ENCODE results near the gene COL5A1. TPM values are rescaled to one million over a fixed set of nuclear protein-coding genes. Genes with fewer than 3 reads are reported as not detected.

The COL5A1 gene
- total RNA-seq, 1 donor from 2014 or later: 13.9 TPM

DNA sequence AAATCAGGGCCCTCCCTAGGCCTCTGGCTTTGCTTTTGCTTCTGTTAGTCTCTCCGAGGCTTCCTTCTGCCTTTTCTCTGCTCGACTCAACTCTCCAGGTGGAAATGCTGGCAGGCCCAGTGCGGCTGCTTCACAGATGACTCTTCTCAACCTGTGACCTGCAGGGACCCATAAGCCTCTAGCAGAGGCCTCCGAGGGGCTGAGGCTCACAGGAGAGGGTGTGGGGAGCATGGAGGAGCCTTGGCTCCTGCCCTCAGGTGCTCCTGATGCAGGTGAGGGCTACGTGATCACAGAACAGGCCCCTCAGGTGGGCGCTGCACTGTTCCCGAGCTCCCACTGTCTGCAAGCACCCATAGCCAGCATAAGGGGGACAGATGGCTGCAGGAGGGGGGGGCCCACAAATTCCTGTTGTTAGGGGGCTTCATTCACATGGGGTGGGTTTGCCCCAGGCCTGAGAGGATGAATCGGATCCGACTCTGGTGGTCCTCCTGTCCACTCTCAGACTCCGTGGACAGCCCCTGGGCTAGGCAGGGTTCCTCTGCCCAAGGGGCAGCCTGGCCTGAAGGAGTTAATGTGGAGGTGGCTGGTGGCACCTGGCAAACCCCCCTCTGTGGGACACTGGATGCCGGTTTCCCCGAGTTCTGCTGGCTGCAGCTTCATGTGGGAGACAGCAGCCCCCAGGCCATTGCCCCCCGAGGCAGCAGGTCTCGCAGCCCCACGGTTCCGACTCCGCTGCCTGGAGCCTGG is 228.1 kb downstream of the COL5A1 start:
- peaks cover 9% of the 10 kb centered on the region for H3K27me3 ChIP-seq (ENCODE audit: low read depth)
- no peak overlapping the region for H3K27ac ChIP-seq (replicated peaks)
- intact Hi-C loops (cut with micrococcal nuclease): no loop called here
- H3K4me3 ChIP-seq: no peak overlapping the region
- H3K4me1 ChIP-seq: peaks cover 18% of the 10 kb centered on the region
- DNase-seq: no peak
- TF ChIP-seq, protein P1, sequence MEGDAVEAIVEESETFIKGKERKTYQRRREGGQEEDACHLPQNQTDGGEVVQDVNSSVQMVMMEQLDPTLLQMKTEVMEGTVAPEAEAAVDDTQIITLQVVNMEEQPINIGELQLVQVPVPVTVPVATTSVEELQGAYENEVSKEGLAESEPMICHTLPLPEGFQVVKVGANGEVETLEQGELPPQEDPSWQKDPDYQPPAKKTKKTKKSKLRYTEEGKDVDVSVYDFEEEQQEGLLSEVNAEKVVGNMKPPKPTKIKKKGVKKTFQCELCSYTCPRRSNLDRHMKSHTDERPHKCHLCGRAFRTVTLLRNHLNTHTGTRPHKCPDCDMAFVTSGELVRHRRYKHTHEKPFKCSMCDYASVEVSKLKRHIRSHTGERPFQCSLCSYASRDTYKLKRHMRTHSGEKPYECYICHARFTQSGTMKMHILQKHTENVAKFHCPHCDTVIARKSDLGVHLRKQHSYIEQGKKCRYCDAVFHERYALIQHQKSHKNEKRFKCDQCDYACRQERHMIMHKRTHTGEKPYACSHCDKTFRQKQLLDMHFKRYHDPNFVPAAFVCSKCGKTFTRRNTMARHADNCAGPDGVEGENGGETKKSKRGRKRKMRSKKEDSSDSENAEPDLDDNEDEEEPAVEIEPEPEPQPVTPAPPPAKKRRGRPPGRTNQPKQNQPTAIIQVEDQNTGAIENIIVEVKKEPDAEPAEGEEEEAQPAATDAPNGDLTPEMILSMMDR (IDR thresholded peaks at IDR 0.05; ENCODE audit: borderline replicate concordance): no peak
- peaks cover 9% of the 10 kb centered on the region for H3K9me3 ChIP-seq (replicated peaks)
- no peaks in the 10 kb centered on the region for H3K36me3 ChIP-seq

DNA sequence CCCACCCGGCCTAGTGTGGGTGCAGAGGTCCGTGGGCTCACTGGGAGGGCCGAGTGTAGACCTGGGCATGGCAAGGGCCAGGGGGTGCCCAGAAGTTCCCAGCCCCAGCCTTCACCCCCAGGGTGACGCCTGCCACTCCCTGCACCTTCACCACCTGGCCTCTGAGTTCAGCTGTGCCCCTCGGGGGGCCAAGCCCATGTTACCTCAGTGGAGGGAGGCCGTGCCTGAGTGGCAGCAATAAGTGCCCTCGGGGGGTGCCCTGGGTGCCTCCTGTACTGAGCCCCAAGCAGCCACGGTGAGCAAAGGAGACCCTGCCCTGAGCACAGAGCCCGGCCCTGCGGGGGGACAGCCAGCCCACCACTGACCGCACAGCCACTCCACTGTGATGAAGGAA is 228.7 kb downstream of the COL5A1 start:
- intact Hi-C loops (cut with micrococcal nuclease): no loop called here
- no peak overlapping the region for H3K4me3 ChIP-seq
- H3K4me1 ChIP-seq: peaks cover 17% of the 10 kb centered on the region
- TF ChIP-seq, protein P1 (IDR thresholded peaks at IDR 0.05; ENCODE audit: borderline replicate concordance): no peak
- no peak for DNase-seq
- H3K27me3 ChIP-seq (ENCODE audit: low read depth): peaks cover 9% of the 10 kb centered on the region
- H3K36me3 ChIP-seq: no peaks in the 10 kb centered on the region
- H3K9me3 ChIP-seq (replicated peaks): peaks cover 9% of the 10 kb centered on the region
- H3K27ac ChIP-seq (replicated peaks): no peak overlapping the region

DNA sequence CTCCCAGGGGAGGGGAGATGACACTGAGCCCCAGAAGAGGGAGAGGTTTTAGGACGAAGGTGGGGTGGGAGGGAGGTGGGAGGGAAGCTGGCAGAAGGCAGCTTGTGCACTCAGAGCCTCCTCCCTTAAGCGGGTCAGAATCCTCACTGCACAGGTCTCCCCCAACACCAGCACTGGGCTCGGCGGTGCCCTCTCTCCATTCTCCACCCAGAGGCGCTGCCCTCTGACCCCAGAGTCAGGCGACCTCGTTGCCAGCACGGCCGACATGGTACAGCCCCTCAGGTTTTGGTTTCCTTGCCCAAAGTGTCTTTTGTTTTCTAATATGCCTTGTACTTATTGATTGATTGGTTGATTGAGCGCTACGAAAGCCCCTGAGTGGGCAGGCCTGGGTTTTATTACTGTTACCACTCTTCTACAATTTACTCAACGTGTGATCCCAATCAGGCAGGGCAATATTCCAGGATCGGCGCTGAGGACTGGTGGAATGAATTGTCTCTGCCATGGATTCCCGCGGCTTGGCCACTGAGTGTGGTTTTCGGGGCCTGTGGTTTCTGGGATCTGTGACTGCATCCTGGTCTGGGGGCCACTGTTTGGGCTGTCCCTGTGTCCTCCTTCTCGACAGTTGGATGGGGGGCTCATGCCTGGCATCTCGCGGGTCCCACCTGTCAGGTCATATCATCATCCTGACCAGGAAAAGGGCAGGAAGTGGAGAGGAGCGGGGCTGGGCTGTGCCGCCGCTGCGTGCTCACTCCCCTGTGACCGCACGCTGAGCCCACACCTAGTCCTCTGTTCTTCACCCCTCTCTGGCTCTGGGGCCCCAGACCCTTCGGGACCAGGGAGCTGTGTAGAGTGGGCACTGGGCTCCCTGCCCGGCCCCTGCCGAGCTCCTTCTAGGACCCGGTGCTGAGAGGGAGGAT is 229.4 kb downstream of the COL5A1 start:
- Histone ChIP-seq H3K4me1 (peaks cover 17% of the 10 kb centered on the region), H3K27ac (replicated peaks) (peak overlapping the region; percentile 30), H3K9me3 (replicated peaks) (peaks cover 9% of the 10 kb centered on the region), H3K36me3 (no peaks in the 10 kb centered on the region), H3K4me3 (no peak overlapping the region), H3K27me3 (ENCODE audit: low read depth) (peaks cover 9% of the 10 kb centered on the region)
- TF ChIP-seq, protein P1 (IDR thresholded peaks at IDR 0.05; ENCODE audit: borderline replicate concordance): no peak
- intact Hi-C loops (cut with micrococcal nuclease): no loop called here
- no peak for DNase-seq

DNA sequence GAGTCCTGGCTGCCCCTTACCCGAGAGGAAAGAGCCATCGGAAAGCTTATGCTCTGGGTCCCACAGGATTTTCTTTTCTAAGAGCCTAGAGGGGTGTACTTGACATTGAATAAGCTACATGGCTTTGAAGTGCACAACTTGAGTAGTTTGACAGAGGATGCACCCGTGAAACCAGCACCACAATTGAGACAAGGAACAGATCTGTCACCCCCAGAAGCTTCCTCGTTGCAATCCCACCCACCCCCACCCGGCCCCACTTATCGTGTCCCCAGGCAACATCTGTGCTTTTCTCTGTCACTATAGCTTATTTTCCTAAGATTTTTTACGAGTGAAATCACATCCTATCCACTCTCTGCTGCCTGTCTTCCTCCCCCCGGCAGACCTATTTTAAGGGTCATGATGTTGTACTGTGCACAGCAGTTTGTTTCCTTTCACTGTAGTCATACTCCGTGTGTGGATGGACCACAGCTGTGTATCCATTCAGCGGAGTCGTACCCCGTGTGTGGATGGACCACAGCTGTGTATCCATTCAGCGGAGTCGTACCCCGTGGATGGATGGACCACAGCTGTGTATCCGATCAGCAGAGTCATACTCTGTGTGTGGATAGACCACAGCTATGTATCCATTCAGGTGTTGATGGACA is 230.2 kb downstream of the COL5A1 start:
- DNase-seq: peak; percentile 32
- TF ChIP-seq, protein P1 (IDR thresholded peaks at IDR 0.05; ENCODE audit: borderline replicate concordance): no peak
- Histone ChIP-seq H3K4me3 (no peak overlapping the region), H3K27ac (replicated peaks) (peak overlapping the region; percentile 30), H3K9me3 (replicated peaks) (peaks cover 9% of the 10 kb centered on the region), H3K4me1 (peaks cover 17% of the 10 kb centered on the region), H3K36me3 (no peaks in the 10 kb centered on the region), H3K27me3 (ENCODE audit: low read depth) (peaks cover 9% of the 10 kb centered on the region)
- intact Hi-C loops (cut with micrococcal nuclease): no loop called here

DNA sequence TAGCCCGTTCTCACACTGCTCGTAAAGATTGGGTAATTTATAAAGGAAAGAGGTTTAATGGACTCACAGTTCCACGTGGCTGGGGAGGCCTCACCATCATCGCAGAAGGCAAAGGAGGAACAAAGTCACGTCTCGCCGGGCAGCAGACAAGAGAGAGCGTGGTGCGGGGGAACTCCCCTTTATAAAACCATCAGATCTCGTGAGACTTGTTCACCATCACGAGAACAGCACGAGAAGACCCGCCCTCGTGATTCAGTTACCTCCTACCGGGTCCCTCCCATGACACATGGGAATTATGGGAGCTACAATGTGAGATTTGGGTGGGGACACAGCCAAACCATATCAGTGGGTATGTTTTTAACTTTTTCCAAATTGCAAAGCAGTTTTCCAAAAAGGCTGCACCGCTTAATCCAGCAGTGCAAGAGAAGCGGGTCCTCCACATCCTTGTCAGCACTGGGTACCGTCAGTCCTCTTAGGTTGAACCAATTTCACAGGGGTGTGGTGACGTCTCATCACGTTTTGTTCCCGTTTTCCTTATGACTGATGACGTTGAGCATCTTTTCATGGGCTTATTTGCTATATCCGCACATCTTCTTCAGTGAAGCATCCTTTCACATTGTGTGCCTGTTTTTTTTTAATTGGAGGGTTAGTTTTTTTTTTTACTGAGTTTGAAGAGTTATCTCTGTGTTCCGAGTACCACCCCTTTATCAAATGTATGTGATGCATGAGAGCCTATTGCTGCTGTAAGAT is 231.1 kb downstream of the COL5A1 start:
- TF ChIP-seq, protein P1 (IDR thresholded peaks at IDR 0.05; ENCODE audit: borderline replicate concordance): no peak
- Histone ChIP-seq H3K4me3 (no peak overlapping the region), H3K27me3 (ENCODE audit: low read depth) (peaks cover 9% of the 10 kb centered on the region), H3K36me3 (no peaks in the 10 kb centered on the region), H3K27ac (replicated peaks) (no peak overlapping the region), H3K9me3 (replicated peaks) (peaks cover 9% of the 10 kb centered on the region), H3K4me1 (peaks cover 17% of the 10 kb centered on the region)
- DNase-seq: no peak
- intact Hi-C loops (cut with micrococcal nuclease): no loop called here
